Activated T-cell treated with anti-CD3 and anti-CD28 coated beads, Interleukin-2, amount 50 U/mL, for 4 hours (primary cell): Measurements from ENCODE around the gene TAF6L. TPM values are rescaled to one million over a fixed set of nuclear protein-coding genes. Genes with fewer than 3 reads are reported as not detected.
"Not testable (repeated sequence)": the region's sequence is repeated elsewhere in the genome, so short reads cannot be mapped to it uniquely, and the experiment has no call there.

Source experiments
- ATAC-seq, 2 donors: fragments of 200-7000 bp; cut with Tn5 transposase; one replicate each; pipeline ENCODE4 v1.10.0; 2021
- DNase-seq: peaks from one replicate; pipeline ENCODE4 v3.0.0-alpha.2; 2020
- H3K27me3 Mint-ChIP-seq: one replicate; pipeline ENCODE4 v1.8.0; 2021; ENCODE audit warnings: low read depth, mixed read lengths
- H3K36me3 Mint-ChIP-seq: one replicate; pipeline ENCODE4 v1.8.0; 2022; ENCODE audit warnings: mixed read lengths; ENCODE audit not compliant: insufficient read depth
- H3K4me1 Mint-ChIP-seq: one replicate; pipeline ENCODE4 v1.8.0; 2021; ENCODE audit warnings: low read depth, mixed read lengths
- H3K4me3 Mint-ChIP-seq: one replicate; pipeline ENCODE4 v1.8.0; 2021; ENCODE audit warnings: mild to moderate bottlenecking, moderate library complexity, mixed read lengths
- H3K9me3 Mint-ChIP-seq: one replicate; pipeline ENCODE4 v1.8.0; 2021; ENCODE audit warnings: mixed read lengths
- total RNA-seq, 3 donors: library from RNA; stranded (reverse); gene quantifications; one replicate each; pipeline ENCODE4 v1.2.1, GENCODE V29; 2021

TAF6L gene
- total RNA-seq, 3 donors from 2014 or later, result 27.2 to 34.3 (median 29.1) TPM

DNA sequence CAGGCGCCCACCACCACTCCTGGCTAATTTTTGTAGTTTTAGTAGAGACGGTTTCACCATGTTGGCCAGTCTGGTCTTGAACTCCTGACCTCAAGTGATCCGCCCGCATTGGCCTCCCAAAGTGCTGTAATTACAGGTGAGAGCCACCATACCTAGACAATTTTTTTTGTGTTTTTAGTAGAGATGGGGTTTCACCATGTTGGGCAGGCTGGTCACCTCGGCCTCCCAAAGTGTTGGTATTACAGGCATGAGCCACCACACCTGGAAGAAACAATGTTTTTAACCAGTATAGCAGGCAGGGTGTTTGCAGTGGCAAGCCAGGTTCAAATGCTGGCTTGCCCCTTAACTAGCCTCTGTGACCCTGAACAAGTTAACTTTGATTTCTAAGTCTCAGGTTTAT lies 21.3 kb upstream of the TAF6L start:
- DNase-seq, H3K27me3 Mint-ChIP-seq, H3K36me3 Mint-ChIP-seq, H3K4me3 Mint-ChIP-seq, ATAC-seq, H3K9me3 Mint-ChIP-seq: not testable (repeated sequence)
- peaks cover 24% of the 10 kb centered on the region for H3K4me1 Mint-ChIP-seq

- no peaks in the 10 kb centered on the region for H3K9me3 Mint-ChIP-seq
- ATAC-seq (no peak), DNase-seq (no peak)
- no peaks in the 10 kb centered on the region for H3K27me3 Mint-ChIP-seq
- no peak overlapping the region for H3K4me3 Mint-ChIP-seq
- peaks cover 8% of the 10 kb centered on the region for H3K36me3 Mint-ChIP-seq
- peaks cover 24% of the 10 kb centered on the region for H3K4me1 Mint-ChIP-seq
Observed at GRCh38 chr11:62752177-62752785, 18.9 kb upstream of the TAF6L start.

GRCh38 chr11:62752994-62753735 lies 18.0 kb upstream of the TAF6L start:
- H3K36me3 Mint-ChIP-seq, result peaks cover 8% of the 10 kb centered on the region
- no peak for DNase-seq

DNA sequence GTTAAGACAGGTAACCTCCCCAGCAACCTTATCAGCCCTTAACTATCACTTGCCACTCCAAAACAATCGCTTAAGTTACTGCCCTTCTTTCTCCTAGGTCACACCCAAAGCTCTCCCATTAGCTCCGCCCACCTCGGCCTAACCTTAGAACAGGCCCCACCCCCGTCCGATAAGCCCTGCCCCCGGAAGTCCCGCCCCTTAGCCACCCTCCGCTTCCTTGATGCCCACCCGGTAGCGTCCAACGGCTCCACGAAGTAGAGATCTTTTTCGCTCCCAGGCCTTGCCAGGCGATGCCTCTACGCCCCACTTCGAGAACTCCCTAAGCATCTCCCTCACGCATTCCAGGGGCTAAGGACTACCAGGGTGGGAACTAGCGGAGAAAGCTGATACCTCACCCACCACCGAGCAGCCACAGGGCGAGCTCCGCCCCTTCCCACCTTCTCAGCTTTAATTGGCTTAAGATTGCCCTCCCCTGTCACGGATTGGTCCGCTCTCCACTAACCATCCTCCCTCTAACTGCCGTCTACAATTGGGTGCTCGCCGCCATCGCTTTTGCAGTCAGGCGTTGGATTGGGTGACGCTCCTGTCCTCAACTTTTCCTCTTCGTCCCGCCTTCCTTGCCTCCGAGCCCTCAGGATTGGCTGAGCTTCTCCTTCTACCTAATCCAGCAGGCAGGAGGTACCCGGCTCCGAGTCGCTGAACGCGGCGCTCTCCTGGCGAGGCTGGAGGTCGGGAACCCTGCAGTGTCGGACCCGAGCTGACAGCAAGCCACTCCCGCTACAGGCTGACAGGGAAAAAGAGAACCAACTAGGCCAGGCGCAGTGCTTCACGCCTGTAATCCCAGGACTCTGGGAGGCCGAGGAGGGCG lies 17.2 kb upstream of the TAF6L start, which contains the start of gene ZBTB3:
TSS of gene ZBTB3 (minus strand) at position 425 of the 868 bp plus-strand sequence. CDS start 496 bp downstream, outside the sequence.
- no peaks in the 10 kb centered on the region for H3K27me3 Mint-ChIP-seq
- no peaks in the 10 kb centered on the region for H3K9me3 Mint-ChIP-seq
- peaks cover 5% of the 10 kb centered on the region for H3K36me3 Mint-ChIP-seq
- H3K4me1 Mint-ChIP-seq, result peaks cover 22% of the 10 kb centered on the region
- H3K4me3 Mint-ChIP-seq, result peak within 1 kb of the TSS; percentile 97
- ATAC-seq, result peak; percentile 98 to 99
- DNase-seq, result peak; percentile 95

More at GRCh38 chr11:62752994-62753735, 18.0 kb upstream of the TAF6L start:
- Mint-ChIP-seq H3K4me1 (peaks cover 24% of the 10 kb centered on the region), H3K4me3 (peak overlapping the region; percentile 97), H3K9me3 (no peaks in the 10 kb centered on the region), H3K27me3 (no peaks in the 10 kb centered on the region)
- no peak for ATAC-seq

DNA sequence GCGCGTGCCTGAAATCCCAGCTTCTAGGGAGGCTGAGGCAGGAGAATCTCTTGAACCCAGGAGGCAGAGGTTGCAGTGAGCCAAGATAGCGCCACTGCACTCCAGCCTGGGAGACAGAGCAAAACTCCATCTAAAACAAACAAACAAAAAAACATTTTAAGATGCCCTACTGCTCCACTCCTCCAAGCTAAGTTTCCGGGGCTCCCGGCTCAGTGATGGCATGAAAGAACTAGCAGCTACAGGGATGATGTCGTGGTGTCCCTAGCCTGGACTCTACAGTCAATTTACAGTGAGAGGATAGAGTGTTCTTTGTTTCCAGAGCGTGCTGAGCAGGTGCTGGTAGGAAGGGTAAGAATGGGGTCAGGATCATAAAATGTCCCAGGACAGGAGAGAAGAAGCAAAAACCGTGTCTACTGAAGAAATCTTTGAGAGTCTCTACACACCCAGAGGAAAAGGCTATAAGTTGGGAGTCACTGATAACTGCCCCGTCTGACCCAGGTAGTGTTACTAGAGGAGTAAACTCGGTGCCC lies 16.0 kb upstream of the TAF6L start:
- peaks cover 17% of the 10 kb centered on the region for H3K4me1 Mint-ChIP-seq
- no peaks in the 10 kb centered on the region for H3K9me3 Mint-ChIP-seq
- ATAC-seq (no peak), DNase-seq (no peak)
- H3K36me3 Mint-ChIP-seq, result peaks cover 3% of the 10 kb centered on the region
- H3K27me3 Mint-ChIP-seq, result no peaks in the 10 kb centered on the region
- peak overlapping the region; percentile 33 for H3K4me3 Mint-ChIP-seq

DNA sequence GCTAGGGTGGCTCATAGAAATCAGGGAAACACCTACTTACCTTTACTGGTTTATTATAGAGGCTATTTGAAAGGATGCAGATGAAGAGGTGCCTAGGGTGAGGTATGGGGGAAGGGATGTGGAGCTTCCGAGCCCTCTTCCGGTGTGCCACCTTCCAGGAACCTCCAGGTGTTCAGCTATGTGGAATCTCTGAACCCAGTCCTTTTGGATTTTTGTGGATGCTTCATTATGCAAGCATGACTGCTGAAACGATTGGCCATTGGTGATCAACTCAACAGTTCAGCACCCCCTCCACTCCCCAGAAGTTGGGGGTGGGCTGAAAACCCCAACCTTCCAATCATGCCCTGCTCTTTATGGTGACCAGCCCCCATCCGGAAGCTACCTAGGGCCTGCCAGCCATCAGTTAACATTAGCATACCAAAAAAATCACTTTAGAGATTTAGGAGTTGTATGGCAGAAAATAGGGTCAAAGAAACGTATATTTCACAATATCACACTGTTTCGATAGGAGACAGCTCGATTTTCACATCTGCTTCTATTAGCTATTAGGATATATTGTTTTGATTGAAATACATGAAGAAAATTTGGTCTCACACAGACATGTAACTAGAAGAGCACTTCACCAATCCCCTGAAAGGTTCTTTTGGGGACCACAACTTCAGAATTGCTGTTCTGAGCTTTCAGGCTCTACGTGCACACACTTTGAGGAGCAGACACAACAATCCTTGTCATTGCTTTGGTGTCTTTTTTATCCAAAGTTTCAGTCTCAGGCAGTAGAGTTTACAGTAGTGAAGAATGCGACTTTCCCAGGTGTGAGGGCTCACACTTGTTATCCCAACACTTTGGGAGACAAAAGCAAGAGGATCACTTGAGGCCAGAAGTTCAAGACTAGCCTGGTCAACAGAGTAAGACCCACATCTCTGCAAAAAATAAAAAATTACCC lies 13.1 kb upstream of the TAF6L start:
- no peak for ATAC-seq
- H3K27me3 Mint-ChIP-seq, result no peaks in the 10 kb centered on the region
- peaks cover 4% of the 10 kb centered on the region for H3K36me3 Mint-ChIP-seq

DNA sequence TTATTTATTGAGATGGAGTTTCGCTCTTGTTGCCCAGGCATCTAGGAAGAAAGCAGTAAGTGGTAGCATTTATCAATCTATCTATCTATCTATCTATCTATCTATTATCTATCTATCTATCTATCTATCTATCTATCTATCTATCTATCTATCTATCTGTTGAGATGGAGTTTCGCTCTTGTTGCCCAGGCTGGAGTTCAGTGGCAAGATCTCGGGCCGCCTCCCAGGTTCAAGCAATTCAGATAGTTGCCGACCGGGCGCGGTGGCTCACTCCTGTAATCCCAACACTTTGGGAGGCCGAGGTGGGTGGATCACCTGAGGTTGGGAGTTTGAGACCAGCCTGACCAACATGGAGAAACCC lies 10.3 kb upstream of the TAF6L start:
- H3K4me1 Mint-ChIP-seq, result peaks cover 16% of the 10 kb centered on the region
- H3K27me3 Mint-ChIP-seq, H3K36me3 Mint-ChIP-seq, DNase-seq, H3K9me3 Mint-ChIP-seq, ATAC-seq: not testable (repeated sequence)
- H3K4me3 Mint-ChIP-seq, result peak overlapping the region; percentile 92

More for the DNA sequence above, 13.1 kb upstream of the TAF6L start:
- no peak for DNase-seq
- no peaks in the 10 kb centered on the region for H3K9me3 Mint-ChIP-seq
- peaks cover 24% of the 10 kb centered on the region for H3K4me1 Mint-ChIP-seq
- no peak overlapping the region for H3K4me3 Mint-ChIP-seq

DNA sequence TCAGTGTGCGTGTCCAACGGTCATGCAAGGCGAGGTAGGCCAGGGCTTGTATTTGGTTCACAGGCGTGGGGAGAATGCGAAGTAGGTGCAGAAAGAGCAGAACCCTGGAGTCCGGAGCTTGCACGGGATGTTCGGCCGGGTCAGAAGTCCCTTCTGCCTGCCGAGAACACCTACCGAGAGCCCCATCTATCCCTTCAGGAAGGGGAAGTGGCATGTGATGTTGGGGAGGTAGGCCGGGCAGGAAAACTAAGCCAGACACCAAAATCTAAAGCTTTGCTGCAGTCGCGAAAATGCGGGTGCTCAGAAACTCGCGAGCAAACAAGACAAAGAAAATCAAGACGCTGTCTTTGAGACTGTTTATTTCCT lies 435 bp upstream of the TAF6L start:
- Mint-ChIP-seq H3K9me3 (no peaks in the 10 kb centered on the region), H3K27me3 (no peaks in the 10 kb centered on the region), H3K4me1 (peaks cover 25% of the 10 kb centered on the region), H3K36me3 (peaks cover 11% of the 10 kb centered on the region), H3K4me3 (peak overlapping the region; percentile 88)
- ATAC-seq (peak in 1 of 2 donors; percentile 2), DNase-seq (no peak)

DNA sequence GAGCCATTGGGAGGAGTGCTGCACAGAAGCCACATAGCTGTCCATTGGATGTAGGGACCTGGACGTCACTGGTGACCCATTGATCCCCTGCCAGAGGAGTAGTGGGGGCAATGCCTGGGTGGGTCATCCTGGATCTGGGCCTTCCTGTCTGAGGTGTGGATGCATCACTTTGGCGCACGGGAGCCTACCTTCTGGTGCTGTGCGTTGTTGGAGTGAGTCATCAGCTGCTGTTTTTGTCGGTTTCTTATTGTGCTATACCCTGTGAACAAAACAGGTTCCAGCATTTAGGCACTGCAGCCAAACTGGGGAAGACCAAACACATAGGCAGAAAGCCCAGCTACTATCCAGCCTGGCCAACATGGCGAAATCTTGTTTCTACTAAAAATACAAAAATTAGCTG lies 3.2 kb downstream of the TAF6L start:
- H3K4me1 Mint-ChIP-seq, result peaks cover 28% of the 10 kb centered on the region
- no peak overlapping the region for H3K4me3 Mint-ChIP-seq
- no peaks in the 10 kb centered on the region for H3K27me3 Mint-ChIP-seq
- peaks cover 18% of the 10 kb centered on the region for H3K36me3 Mint-ChIP-seq
- DNase-seq (no peak), ATAC-seq (no peak)
- H3K9me3 Mint-ChIP-seq, result no peaks in the 10 kb centered on the region

- peaks cover 18% of the 10 kb centered on the region for H3K36me3 Mint-ChIP-seq
- H3K9me3 Mint-ChIP-seq, result no peaks in the 10 kb centered on the region
- DNase-seq, result no peak
- no peak for ATAC-seq
- H3K4me1 Mint-ChIP-seq, result peaks cover 17% of the 10 kb centered on the region
- no peak overlapping the region for H3K4me3 Mint-ChIP-seq
- no peaks in the 10 kb centered on the region for H3K27me3 Mint-ChIP-seq
Observed at GRCh38 chr11:62775646-62776045, 4.5 kb downstream of the TAF6L start.

DNA sequence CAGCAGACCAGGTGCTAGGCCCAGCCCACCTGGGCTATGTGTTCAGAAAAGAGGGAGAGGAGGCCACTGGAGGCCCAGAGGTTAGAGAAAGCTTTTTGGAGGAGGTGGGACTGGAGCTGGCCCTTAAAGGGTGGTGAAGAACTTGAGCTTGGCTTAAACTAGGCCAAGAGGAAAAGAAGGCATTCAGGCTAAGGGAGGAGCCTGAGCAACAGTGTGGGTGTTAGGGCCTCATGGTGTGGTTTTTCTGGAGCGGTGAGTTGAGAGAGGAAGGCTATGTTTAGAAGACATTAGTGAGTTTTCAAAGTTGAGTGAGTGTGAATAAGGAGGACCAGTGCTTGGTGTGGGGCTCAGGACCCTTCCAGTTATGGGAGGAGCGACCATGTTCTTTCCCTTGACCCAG lies 6.2 kb downstream of the TAF6L start:
- DNase-seq, result no peak
- H3K4me1 Mint-ChIP-seq, result peaks cover 9% of the 10 kb centered on the region
- peaks cover 18% of the 10 kb centered on the region for H3K36me3 Mint-ChIP-seq
- H3K27me3 Mint-ChIP-seq, result no peaks in the 10 kb centered on the region
- H3K9me3 Mint-ChIP-seq, result no peaks in the 10 kb centered on the region
- H3K4me3 Mint-ChIP-seq, result no peak overlapping the region
- ATAC-seq, result peak in 1 of 2 donors; percentile 66

DNA sequence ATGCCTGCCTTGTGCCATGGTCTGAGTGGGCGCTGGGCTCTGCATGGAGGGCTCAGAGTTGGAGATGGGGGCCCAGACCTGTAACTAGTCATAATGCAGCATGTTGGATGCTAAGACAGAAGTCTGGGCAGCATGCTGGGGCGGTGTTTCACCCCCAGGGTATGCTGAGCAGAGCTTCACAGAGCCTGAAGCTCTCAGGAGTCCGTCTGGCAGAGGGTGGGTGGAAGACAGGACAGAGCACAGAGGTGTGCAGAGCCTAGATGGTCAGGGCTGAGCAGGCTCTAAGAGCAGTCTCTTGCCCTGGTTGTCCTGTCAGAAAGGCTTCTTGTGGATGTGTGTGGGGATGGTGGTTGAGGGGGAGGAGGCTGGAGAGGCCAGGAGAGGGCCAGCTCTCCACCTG lies 7.2 kb downstream of the TAF6L start:
- peaks cover 9% of the 10 kb centered on the region for H3K4me1 Mint-ChIP-seq
- H3K27me3 Mint-ChIP-seq, result no peaks in the 10 kb centered on the region
- H3K36me3 Mint-ChIP-seq, result peaks cover 23% of the 10 kb centered on the region
- DNase-seq (no peak), ATAC-seq (peak in 1 of 2 donors; percentile 30)
- H3K9me3 Mint-ChIP-seq, result no peaks in the 10 kb centered on the region
- H3K4me3 Mint-ChIP-seq, result no peak overlapping the region

- no peak for ATAC-seq
- peaks cover 9% of the 10 kb centered on the region for H3K36me3 Mint-ChIP-seq
- no peaks in the 10 kb centered on the region for H3K9me3 Mint-ChIP-seq
- no peak overlapping the region for H3K4me3 Mint-ChIP-seq
- no peaks in the 10 kb centered on the region for H3K27me3 Mint-ChIP-seq
- peaks cover 14% of the 10 kb centered on the region for H3K4me1 Mint-ChIP-seq
- DNase-seq, result no peak
Observed at GRCh38 chr11:62782753-62783152, 11.6 kb downstream of the TAF6L start.
